GM12872 (cell line): Measurements from ENCODE around the gene VPS41.

ENCODE experiments used
- TF ChIP-seq, protein P1 (sequence below): IDR thresholded peaks from 3 replicates; pipeline ENCODE4 v1.5.1; 2011; ENCODE audit warnings: low read depth, mild to moderate bottlenecking, low read length, moderate library complexity; ENCODE audit not compliant: insufficient read depth

Gene VPS41

DNA sequence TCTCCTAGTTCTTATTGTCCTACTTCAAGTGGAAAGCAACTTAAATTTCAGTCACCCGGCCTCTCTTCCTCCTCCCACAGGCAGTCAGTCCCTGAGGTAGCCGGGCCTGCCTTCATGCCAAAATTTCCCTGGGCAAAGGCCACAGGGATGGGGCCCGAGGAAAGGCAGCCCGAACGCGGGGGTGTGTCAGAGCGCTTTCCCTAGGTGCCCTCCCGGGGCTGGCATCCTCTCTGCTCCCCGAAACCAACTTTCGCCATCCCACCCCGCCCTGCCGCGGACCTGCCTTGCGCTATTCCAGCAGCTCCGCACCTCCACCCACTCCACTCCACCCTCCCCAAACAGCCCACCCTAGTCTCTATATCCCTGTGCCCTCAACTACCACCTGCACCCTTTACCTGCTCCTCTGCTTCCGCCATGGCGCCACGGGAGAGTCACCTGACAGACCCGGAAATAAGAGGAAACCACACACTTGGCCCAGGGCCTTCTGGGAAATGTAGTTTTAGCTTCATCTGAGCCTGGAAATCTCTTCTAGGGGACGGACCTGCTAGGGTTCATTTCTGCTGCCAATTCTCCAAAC is at the start of gene VPS41:
VPS41 (minus strand) TSS at position 433 of the 577 bp plus-strand sequence; CDS start at position 416, 17 bp downstream.
- TF ChIP-seq, protein P1, sequence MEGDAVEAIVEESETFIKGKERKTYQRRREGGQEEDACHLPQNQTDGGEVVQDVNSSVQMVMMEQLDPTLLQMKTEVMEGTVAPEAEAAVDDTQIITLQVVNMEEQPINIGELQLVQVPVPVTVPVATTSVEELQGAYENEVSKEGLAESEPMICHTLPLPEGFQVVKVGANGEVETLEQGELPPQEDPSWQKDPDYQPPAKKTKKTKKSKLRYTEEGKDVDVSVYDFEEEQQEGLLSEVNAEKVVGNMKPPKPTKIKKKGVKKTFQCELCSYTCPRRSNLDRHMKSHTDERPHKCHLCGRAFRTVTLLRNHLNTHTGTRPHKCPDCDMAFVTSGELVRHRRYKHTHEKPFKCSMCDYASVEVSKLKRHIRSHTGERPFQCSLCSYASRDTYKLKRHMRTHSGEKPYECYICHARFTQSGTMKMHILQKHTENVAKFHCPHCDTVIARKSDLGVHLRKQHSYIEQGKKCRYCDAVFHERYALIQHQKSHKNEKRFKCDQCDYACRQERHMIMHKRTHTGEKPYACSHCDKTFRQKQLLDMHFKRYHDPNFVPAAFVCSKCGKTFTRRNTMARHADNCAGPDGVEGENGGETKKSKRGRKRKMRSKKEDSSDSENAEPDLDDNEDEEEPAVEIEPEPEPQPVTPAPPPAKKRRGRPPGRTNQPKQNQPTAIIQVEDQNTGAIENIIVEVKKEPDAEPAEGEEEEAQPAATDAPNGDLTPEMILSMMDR: no peak

DNA sequence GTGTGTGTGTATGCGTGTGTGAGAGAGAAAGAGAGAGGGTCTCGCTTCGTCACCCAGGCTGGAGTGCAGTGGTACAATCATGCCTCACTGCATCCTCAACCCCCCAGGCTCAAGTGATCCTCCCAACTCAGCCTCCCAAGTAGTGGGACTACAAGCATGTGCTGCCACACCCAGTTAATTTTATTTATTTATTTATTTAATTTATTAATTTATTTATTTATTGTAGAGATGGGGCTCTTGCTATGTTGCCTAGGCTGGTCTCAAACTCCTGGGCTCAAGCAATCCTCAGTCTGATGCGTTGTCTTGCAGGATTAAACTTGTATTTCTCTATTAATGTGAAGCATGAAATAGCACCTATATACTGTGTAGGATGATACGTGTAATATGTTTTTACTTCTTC is 46.9 kb upstream of the VPS41 start:
- TF ChIP-seq, protein P1: no peak

DNA sequence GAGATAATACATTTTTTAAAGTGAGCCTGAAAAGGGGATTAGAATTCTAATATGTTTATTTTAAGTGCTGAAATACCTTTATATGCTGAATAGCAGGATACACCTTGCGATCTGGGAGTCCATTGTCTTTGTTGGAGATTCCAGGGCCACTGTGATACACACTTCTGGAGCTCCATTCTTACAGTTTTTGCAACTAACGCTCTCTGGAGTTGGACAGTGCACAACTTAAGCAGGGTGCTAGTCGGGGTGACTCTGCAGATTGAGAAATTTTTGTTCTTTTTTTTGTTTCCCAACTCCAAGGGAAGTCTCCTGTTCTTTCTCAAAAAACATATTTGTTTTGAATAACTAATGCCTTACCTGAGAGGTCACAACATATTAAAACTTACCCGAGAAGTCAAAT is 45.0 kb upstream of the VPS41 start:
- TF ChIP-seq, protein P1: no peak

DNA sequence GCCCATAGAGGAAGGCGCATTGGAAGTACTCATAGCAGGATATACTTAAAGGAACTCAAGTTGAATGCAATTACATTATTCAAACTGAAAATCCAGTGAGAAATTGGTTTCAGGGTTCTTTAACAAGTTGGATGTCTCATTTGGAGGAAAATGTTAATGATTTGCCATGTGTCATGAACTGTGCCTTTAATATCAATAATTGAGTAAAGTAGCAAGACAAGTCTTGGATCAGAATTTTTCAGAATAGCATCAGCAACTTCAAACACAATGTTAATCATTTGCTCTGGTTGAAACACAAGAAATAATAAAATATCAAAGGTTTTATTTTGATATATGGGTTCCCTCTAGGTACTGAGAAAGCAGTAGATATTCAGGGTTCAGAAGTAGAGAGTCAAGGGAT is 44.2 kb upstream of the VPS41 start:
- TF ChIP-seq, protein P1: no peak

DNA sequence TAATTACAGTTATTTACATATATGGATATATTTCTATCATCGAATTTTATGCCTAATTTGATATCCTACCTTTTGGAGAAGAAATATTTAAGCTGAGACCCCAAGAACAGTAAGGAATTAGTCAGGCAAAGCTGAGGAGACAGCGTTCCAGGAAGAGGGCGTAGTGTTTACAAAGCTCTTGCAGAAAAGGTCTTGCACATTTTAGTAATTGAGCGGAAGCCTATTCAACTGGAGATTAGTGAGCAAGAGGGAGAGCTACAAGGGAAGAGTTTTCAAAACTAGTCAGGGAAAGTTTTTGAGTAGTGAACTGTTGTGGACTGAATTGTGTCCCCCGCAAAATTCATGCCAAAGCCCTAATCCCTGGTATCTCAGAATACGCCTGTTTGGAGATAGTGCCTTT is 42.2 kb upstream of the VPS41 start:
- TF ChIP-seq, protein P1: no peak

DNA sequence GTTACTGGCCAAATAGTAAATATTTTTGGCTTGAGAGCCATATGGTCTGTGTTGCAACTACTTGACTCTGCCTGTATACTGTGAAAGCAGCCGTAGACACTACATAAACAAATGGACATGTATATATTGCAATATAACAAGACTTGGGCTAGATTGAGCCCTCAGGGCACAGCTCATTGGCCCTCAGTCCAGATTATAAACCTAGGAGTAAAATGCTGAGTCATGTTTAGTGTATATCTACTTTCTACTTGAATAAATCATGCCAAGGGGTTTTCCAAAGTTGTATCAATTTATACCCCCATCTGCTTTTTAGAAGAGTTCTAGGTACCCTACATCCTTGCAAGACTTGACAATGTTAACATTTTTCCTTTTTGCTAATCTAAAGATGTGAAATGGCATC is 41.3 kb upstream of the VPS41 start:
- TF ChIP-seq, protein P1: no peak

DNA sequence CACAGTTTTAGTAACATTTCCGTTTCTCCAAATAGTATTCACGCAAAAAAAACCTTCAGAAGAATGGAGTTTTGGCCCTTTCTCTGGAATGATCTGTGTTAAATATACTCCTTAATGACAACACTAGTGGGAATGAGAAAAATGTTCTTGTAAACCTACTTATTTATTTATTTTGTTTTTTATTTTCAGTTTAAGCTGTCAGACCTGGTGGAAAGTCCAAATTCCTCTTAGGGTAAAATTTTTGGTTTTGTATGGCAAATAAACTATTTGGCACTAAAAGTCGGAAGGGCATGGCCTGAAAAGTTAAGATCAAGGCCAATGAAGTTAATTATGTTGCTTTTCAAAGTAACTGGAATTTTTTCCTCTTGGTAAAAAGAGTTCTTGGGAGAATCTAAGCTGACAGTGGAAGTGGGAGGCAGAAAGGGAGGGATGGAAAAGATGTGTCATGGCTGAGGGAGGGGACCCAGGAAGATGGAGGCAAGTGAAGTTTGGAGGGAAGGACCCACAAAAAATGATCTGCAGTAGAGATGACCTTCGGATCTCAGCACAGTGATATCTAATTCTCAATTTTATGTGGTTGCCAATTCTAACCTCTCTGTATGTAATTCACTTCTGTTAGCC is 33.5 kb upstream of the VPS41 start:
- TF ChIP-seq, protein P1: no peak

DNA sequence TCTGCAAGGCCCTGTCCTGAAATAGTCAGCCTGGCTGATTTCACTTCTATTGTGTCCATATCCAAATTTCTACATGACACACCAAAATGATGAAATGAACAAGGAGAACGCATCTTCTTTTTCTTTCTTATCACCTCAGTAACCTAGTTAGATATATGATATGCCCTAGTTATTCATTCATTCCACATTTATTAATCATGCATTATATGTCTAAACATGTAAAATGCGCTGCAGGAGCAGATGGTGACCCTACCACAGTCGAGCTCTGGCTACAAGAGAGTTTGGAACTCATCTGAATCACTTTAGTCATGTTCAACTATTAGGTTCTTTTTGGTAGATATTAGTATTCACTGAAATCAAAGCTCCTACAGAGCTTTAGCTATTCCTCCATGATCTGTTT is 31.8 kb upstream of the VPS41 start:
- TF ChIP-seq, protein P1: no peak
